Measurements from ENCODE around the gene EDN1.

GRCh38 chr6:12309070-12309469 is 18.9 kb downstream of the EDN1 start:
- TF ChIP-seq EZH2 (IDR thresholded peaks at IDR 0.05; ENCODE audit: insufficient read depth, poor library complexity, severe bottlenecking) (no peak), EZH2phosphoT487 (IDR thresholded peaks at IDR 0.05; ENCODE audit: insufficient read depth, low read depth) (no peak)

Measured in GM23248 (cell line).